Fibroblast of skin of left biceps (primary cell): Measurements from ENCODE around the gene VWA3A.
"Not testable (repeated sequence)": the region's sequence is repeated elsewhere in the genome, so short reads cannot be mapped to it uniquely, and the experiment has no call there.

Experiments
- DNase-seq, 2 experiments: peaks; one replicate each; pipeline ENCODE4 v3.0.0-alpha.2; 2013; ENCODE audit warnings: low read depth in 2 of 2

VWA3A gene

GRCh38 chr16:22139008-22139407, 46.7 kb downstream of the VWA3A start:
- DNase-seq = no peak

- DNase-seq = no peak
Observed at GRCh38 chr16:22139732-22140131, 47.4 kb downstream of the VWA3A start.

- DNase-seq = no peak
Observed at GRCh38 chr16:22141767-22142166, 49.4 kb downstream of the VWA3A start.

GRCh38 chr16:22144520-22144919, 52.2 kb downstream of the VWA3A start:
- no peak for DNase-seq

- DNase-seq = no peak
Observed at GRCh38 chr16:22147853-22148252, 55.5 kb downstream of the VWA3A start.

- DNase-seq = no peak
Observed at GRCh38 chr16:22151246-22151998, 59.1 kb downstream of the VWA3A start.

- DNase-seq = no peak
Observed at GRCh38 chr16:22152316-22152715, 60.0 kb downstream of the VWA3A start.

GRCh38 chr16:22153078-22153477, 60.7 kb downstream of the VWA3A start:
- DNase-seq = not testable (repeated sequence)

- DNase-seq = no peak
Observed at GRCh38 chr16:22161401-22161800, 69.1 kb downstream of the VWA3A start.

- DNase-seq = no peak
Observed at GRCh38 chr16:22161999-22162655, 69.8 kb downstream of the VWA3A start, which contains the start of gene SDR42E2. Gene SDR42E2, plus strand, starts transcription at chr16:22162506. Its CDS starts 3,077 bp downstream, at chr16:22165583.

- no peak for DNase-seq
Observed at GRCh38 chr16:22162656-22163009, 70.3 kb downstream of the VWA3A start.

GRCh38 chr16:22163806-22164205, 71.5 kb downstream of the VWA3A start:
- DNase-seq = no peak

GRCh38 chr16:22164482-22164881, 72.1 kb downstream of the VWA3A start:
- DNase-seq = no peak

GRCh38 chr16:22165508-22166285, 73.4 kb downstream of the VWA3A start:
- DNase-seq = no peak

- no peak for DNase-seq
Observed at GRCh38 chr16:22171953-22172352, 79.6 kb downstream of the VWA3A start.

- DNase-seq = not testable (repeated sequence)
Observed at GRCh38 chr16:22172642-22173041, 80.3 kb downstream of the VWA3A start.

GRCh38 chr16:22174642-22175041, 82.3 kb downstream of the VWA3A start:
- no peak for DNase-seq

GRCh38 chr16:22177968-22178930, 85.9 kb downstream of the VWA3A start:
- no peak for DNase-seq

GRCh38 chr16:22181426-22181825, 89.1 kb downstream of the VWA3A start:
- no peak for DNase-seq

GRCh38 chr16:22181843-22182242, 89.5 kb downstream of the VWA3A start:
- DNase-seq = no peak

GRCh38 chr16:22183335-22183734, 91.0 kb downstream of the VWA3A start:
- DNase-seq = no peak
